Medulla oblongata (tissue), 1 donor: Measurements from ENCODE around the gene KCNMA1.

Experiments used
- DNase-seq: peaks from one replicate; pipeline ENCODE4 v3.0.0-alpha.2; 2015; ENCODE audit errors: extremely low spot score

Gene KCNMA1

DNA sequence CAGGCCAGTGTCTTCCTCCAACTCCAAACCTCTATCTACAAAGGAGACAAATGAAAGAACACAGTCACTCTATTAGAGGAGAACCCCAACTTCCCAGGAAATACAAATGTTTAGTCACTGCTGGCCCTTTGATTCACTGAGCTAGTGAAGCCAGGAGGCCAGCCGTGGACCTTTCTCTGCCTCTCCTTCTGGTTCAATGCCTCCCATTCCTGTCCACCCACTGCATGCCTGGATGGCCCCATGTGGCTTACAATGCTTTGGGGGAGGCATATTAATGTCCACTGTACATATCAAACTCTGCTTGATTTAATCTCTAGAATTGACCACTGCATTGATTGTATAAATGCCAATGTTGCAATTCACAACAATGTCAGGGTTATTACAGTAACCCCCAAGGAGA lies 687.3 kb downstream of the KCNMA1 start:
- DNase-seq: no peak

- no peak for DNase-seq
Observed at GRCh38 chr10:76946270-76946669, 691.3 kb downstream of the KCNMA1 start.

GRCh38 chr10:76945166-76945565 lies 692.4 kb downstream of the KCNMA1 start:
- no peak for DNase-seq

GRCh38 chr10:76944640-76945039 lies 693.0 kb downstream of the KCNMA1 start:
- no peak for DNase-seq

- DNase-seq: no peak
Observed at GRCh38 chr10:76942628-76943416, 694.8 kb downstream of the KCNMA1 start.

DNA sequence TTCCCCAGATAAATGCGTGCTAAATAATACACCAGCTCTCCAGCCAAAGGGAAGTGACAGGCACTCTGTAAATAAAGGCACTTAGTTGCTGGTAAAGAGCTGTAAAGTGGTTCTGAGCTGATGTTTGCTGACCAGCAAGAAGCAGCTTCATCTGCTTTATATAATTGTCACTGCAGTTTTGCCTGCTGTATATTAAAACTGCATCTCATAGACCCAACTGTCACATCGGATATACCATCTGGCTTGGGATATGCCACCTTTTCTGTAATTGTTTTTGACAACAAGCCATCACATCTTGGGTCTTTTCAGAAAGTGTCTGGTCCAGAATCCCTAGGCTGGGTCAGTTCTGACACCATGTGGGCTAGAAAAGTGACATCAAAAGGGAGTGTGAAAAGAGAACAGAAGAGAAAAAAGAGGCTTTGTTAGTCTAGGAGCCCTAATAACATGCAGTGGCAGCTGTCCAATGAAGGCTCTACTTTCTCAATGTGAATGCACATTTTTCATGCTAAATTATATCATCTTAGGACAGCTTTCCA lies 697.6 kb downstream of the KCNMA1 start:
- DNase-seq: peak; percentile 74

DNA sequence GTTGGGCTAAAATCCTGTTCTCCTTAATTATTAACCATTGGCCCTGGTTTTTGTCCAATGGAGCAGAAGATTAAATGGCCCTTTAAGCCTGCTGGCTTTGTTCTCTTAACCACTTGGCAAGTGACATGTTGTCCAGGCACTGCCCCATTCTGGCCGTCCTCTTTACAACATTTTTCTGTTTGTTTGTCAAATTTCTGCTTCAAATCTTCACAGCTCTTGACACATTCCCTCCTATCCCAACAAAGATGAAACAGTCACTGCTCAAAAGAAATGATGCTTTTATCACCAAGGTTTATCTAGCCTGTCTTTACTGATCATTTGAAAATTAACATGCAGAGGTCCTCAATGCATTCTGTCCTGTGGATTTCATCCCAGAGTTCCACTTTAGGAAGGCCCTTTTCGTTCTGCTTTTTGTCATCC lies 700.4 kb downstream of the KCNMA1 start:
- DNase-seq: peak; percentile 33

- no peak for DNase-seq
Observed at GRCh38 chr10:76935941-76936613, 701.5 kb downstream of the KCNMA1 start.

GRCh38 chr10:76928565-76928964 lies 709.0 kb downstream of the KCNMA1 start:
- no peak for DNase-seq

DNA sequence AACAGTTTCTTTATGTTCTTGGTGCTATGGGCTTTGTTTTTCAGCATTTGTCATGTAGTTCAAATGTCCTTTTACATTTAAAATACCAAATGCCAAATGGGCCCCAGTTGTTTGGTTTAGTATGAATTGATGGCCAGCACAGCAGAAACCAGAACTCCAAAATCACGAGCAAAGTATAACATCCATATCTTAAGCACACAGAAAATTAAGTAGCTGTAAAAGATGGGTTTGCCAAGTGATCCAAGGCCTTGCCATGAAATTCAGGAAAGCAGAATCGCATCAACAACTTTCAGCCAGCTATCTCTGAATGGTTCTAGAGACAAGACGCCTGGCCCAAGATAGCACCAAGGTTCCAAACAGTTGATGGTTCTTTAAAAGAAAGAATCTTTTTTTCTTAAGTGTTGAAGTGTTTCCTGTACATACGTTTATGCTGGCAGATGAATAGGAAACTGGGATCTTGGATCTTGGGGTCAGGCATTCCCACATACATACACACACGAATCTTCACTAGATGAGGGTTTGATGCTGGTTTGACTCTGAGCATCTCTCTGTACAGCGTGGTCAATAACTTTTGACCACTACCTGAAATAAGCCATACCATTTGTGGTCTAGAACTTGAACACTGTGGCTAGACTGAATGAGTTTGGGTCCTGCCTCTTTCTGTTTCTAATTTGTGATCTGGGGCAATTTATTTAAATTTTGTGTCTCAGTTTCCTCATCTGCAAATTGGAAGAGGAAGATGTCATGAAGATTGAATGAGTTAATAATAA lies 711.8 kb downstream of the KCNMA1 start:
- no peak for DNase-seq

DNA sequence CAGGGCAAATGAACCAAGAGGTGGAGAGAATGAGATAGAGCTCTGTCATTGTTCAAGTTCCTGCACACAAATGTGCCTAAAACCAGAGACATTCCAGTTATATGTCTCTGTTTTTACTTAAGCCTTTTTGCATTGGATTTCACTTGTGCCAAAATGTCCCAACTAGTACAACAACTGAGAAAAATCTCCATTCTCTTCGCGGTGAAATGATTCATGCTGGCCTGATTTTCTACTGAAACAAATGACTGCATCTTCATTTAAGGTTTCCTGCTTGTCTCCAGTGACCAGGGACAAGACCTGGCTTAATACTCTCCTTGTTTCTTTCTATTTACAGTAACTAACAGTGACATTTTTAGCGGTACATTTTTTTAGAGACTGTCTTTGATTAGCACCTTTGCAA lies 714.9 kb downstream of the KCNMA1 start:
- no peak for DNase-seq

DNA sequence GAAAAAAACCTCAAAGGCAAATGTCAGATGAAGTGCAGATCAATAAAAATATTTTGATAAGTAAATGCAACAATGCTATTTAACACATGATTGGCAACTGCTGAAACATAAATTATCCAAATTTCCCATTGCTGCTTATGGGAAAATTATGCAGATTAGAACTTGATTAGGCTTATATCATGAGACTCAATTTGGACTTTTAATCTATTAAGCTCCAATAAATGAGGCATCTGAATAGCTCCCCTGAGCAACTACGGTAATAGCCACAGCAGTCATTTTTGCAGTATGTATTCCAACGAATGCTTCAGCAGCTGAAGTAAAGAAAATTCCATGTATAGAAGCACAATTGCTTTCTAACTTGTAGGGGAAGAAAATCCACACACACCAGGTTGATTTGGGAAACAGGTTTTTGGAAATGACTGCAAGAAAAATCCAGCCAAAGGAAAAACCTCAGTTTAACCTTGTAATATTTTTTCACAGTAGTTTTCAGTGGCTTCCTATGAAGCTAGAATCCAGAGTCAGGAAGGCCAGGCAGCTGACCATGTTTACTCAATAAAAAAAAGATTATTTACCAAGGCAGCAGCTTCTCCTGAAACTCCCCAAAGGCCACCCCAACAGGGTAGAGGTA lies 716.1 kb downstream of the KCNMA1 start:
- no peak for DNase-seq

- DNase-seq: no peak
Observed at GRCh38 chr10:76920581-76920980, 717.0 kb downstream of the KCNMA1 start.

DNA sequence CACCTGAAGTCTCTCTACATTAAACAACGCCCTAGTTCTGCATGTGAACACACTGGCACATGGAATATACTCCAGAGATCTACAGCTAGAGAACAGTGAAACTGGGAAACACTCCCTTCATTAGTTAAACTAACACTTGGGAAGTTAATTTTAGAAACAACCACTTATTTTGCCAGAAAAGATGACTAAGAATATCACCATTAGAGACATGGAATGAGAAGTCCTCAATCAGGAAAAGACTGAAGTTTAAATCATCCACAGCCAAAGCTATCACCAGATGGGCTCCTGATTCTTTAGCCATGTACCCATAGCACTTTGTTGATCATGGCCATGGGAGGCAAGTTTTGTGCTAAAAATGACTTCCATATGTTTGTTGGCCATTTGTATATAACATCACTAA lies 719.5 kb downstream of the KCNMA1 start:
- DNase-seq: no peak

DNA sequence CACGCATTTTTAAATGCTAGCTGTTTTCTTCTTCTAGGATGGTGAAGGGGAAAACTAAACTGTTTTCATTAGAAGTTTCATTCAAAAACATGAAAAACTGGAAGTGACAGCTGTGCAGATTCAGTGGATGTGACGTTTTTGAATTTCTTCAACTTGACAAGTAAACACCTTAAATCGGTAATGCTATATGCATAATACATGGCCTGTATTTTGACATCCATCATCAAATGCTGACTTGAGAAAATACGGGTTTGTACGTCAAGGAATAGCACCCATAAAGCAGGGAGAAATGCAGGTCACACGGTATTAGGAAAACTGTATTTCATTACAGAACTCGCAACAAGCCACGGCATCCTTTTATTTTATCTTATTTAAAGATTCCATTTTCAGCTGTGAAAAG lies 720.5 kb downstream of the KCNMA1 start:
- DNase-seq: no peak

- DNase-seq: no peak
Observed at GRCh38 chr10:76916536-76916935, 721.1 kb downstream of the KCNMA1 start.

DNA sequence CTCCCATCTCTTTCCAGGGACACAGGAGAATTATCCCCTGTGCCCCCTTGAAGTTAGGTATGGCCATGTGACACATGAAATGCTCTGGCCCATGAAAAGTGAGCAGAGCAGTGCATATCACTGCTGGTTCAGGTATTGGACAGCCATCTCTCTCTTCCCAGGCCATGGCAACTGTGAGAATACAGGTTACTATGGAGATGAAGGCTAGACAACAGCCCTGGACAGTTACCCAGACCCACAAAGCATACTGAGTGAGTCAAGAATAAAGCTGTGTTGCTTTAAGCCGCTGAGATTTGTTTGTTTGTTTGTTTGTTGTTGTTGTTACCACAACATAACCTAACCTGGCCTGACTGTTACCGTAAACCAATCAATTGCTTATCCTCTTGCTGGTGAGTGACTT lies 722.3 kb downstream of the KCNMA1 start:
- DNase-seq: peak; percentile 19

GRCh38 chr10:76911184-76911583 lies 726.4 kb downstream of the KCNMA1 start:
- peak; percentile 50 for DNase-seq

GRCh38 chr10:76910184-76910962 lies 727.2 kb downstream of the KCNMA1 start:
- no peak for DNase-seq

- DNase-seq: no peak
Observed at GRCh38 chr10:76906256-76906655, 731.4 kb downstream of the KCNMA1 start.

GRCh38 chr10:76905251-76905650 lies 732.4 kb downstream of the KCNMA1 start:
- DNase-seq: no peak
